D721Med (cell line): ENCODE data around the gene TEX51.

Source experiments
- DNase-seq: peaks from one replicate; pipeline ENCODE4 v3.0.0; 2011; ENCODE audit warnings: low spot score; ENCODE audit not compliant: insufficient read length
- FAIRE-seq: peaks from 2 replicates; lab custom pipeline; 2011; peaks lifted over from hg19 to GRCh38; lab: Jason Lieb, UNC
- CTCF ChIP-seq: IDR thresholded peaks from 2 replicates; pipeline ENCODE4 v1.5.1; 2012; ENCODE audit warnings: mild to moderate bottlenecking, control low read depth; ENCODE audit not compliant: insufficient read depth; ENCODE audit errors: missing control alignments

The TEX51 gene

GRCh38 chr2:126946318-126947102 lies 47.8 kb downstream of the TEX51 start:
- FAIRE-seq (no peak), DNase-seq (no peak)
- no peak for TF ChIP-seq CTCF

DNA sequence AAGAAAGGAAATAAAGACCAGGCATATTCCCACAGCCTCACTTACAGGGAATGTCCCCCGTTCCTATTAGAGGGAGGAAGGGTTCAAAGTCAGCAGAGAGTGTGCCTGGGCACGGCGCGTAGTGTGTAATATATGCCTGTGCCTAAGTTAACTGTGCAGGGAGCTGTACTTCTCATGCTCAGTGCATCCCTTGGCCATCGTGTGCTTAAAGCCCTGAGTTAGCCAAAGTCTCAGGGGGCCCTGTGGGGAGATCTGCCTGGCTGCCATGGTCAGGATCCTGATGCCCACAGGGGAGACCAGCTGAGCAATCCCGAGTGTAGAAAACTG lies 48.4 kb downstream of the TEX51 start:
- no peak for FAIRE-seq
- no peak for DNase-seq
- no peak for TF ChIP-seq CTCF

DNA sequence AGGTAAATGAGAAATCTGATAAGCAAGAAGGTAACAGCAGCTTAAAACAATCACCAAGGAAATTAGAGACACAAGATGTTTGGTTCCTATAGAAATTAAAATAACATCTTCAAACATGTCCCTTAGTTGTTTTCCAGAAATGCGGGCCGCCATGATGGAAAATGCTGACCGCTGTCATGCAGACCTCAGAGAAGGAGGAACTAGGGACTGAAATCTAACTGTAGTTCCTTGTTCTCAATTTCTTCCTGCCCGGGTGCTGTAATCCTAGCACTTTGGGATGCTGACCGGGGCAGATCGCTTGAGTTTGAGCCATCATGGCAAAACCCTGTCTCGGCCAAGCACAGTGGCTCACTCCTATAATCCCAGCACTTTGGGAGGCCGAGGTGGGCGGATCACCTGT lies 51.1 kb downstream of the TEX51 start:
- no peak for TF ChIP-seq CTCF
- no peak for DNase-seq
- no peak for FAIRE-seq

GRCh38 chr2:126950504-126950903 lies 51.8 kb downstream of the TEX51 start:
- DNase-seq (no peak), FAIRE-seq (no peak)
- TF ChIP-seq CTCF: no peak
